Activated CD8-positive, alpha-beta memory T cell treated with anti-CD3 and anti-CD28 coated beads, Interleukin-2, amount 10 ng/mL, durations not matched to agents 7 days and 5 days (primary cell): ENCODE data around the gene MYO10. TPM values are rescaled to one million over a fixed set of nuclear protein-coding genes. Genes with fewer than 3 reads are reported as not detected.
"Not testable (repeated sequence)": the region's sequence is repeated elsewhere in the genome, so short reads cannot be mapped to it uniquely, and the experiment has no call there.

Source experiments
- ATAC-seq: fragments of 150-1000 bp; cut with Tn5 transposase; one replicate; pipeline ENCODE4 v1.10.0; 2021; ENCODE audit warnings: moderate library complexity
- CTCF ChIA-PET: fragments of 350-600 bp; sonication (Branson Sonifier 250); formaldehyde crosslinking; loops from one replicate; lab custom pipeline; 2021; ENCODE audit warnings: antibody characterized with exemption; lab: Charles Lee
- DNase-seq: peaks from one replicate; pipeline ENCODE4 v3.0.0-alpha.2; 2020
- H3K27ac Mint-ChIP-seq: one replicate; pipeline ENCODE4 v1.8.0; 2021; ENCODE audit warnings: mild to moderate bottlenecking, mixed read lengths
- H3K27me3 Mint-ChIP-seq: one replicate; pipeline ENCODE4 v1.8.0; 2021; ENCODE audit warnings: mixed read lengths
- H3K36me3 Mint-ChIP-seq: one replicate; pipeline ENCODE4 v1.8.0; 2021; ENCODE audit warnings: mild to moderate bottlenecking, mixed read lengths
- H3K4me1 Mint-ChIP-seq: one replicate; pipeline ENCODE4 v1.8.0; 2021; ENCODE audit warnings: mixed read lengths
- H3K4me3 Mint-ChIP-seq: one replicate; pipeline ENCODE4 v1.8.0; 2021; ENCODE audit warnings: mild to moderate bottlenecking, moderate library complexity, mixed read lengths
- H3K9me3 Mint-ChIP-seq: one replicate; pipeline ENCODE4 v1.8.0; 2022; ENCODE audit warnings: low read depth, mixed read lengths
- total RNA-seq, 2 experiments: library from RNA; stranded (reverse); gene quantifications; one replicate each; pipeline ENCODE4 v1.2.3, GENCODE V29; 2021

MYO10 gene
- total RNA-seq, 2 experiments from 2014 or later: not detected

GRCh38 chr5:16849775-16850174 is 86.3 kb downstream of the MYO10 start:
- CTCF ChIA-PET: no interaction called here
- Mint-ChIP-seq H3K36me3 (no peaks in the 10 kb centered on the region), H3K4me1 (no peaks in the 10 kb centered on the region), H3K27me3 (no peaks in the 10 kb centered on the region), H3K27ac (no peak overlapping the region), H3K9me3 (no peaks in the 10 kb centered on the region), H3K4me3 (no peak overlapping the region)
- DNase-seq: no peak
- ATAC-seq: no peak

- no peak overlapping the region for H3K4me3 Mint-ChIP-seq
- H3K9me3 Mint-ChIP-seq: no peaks in the 10 kb centered on the region
- no peaks in the 10 kb centered on the region for H3K27me3 Mint-ChIP-seq
- no peak overlapping the region for H3K27ac Mint-ChIP-seq
- ATAC-seq: no peak
- CTCF ChIA-PET: no interaction called here
- DNase-seq: no peak
- no peaks in the 10 kb centered on the region for H3K36me3 Mint-ChIP-seq
- H3K4me1 Mint-ChIP-seq: no peaks in the 10 kb centered on the region
Measured at GRCh38 chr5:16849181-16849580, 86.9 kb downstream of the MYO10 start.

- ATAC-seq (no peak), DNase-seq (no peak)
- no peaks in the 10 kb centered on the region for H3K36me3 Mint-ChIP-seq
- no peak overlapping the region for H3K27ac Mint-ChIP-seq
- CTCF ChIA-PET: no interaction called here
- H3K4me1 Mint-ChIP-seq: no peaks in the 10 kb centered on the region
- no peak overlapping the region for H3K4me3 Mint-ChIP-seq
- no peaks in the 10 kb centered on the region for H3K9me3 Mint-ChIP-seq
- peaks cover 5% of the 10 kb centered on the region for H3K27me3 Mint-ChIP-seq
Measured at GRCh38 chr5:16844952-16845351, 91.1 kb downstream of the MYO10 start.

GRCh38 chr5:16842896-16843295 is 93.2 kb downstream of the MYO10 start:
- DNase-seq: no peak
- H3K36me3 Mint-ChIP-seq: no peaks in the 10 kb centered on the region
- H3K4me3 Mint-ChIP-seq: no peak overlapping the region
- CTCF ChIA-PET: no interaction called here
- no peak overlapping the region for H3K27ac Mint-ChIP-seq
- H3K4me1 Mint-ChIP-seq: no peaks in the 10 kb centered on the region
- H3K27me3 Mint-ChIP-seq: peaks cover 5% of the 10 kb centered on the region
- no peaks in the 10 kb centered on the region for H3K9me3 Mint-ChIP-seq
- ATAC-seq: no peak

- CTCF ChIA-PET: no interaction called here
- H3K9me3 Mint-ChIP-seq: no peaks in the 10 kb centered on the region
- no peak overlapping the region for H3K4me3 Mint-ChIP-seq
- ATAC-seq: no peak
- peaks cover 5% of the 10 kb centered on the region for H3K27me3 Mint-ChIP-seq
- no peaks in the 10 kb centered on the region for H3K36me3 Mint-ChIP-seq
- H3K4me1 Mint-ChIP-seq: no peaks in the 10 kb centered on the region
- no peak for DNase-seq
- H3K27ac Mint-ChIP-seq: no peak overlapping the region
Measured at GRCh38 chr5:16841416-16841815, 94.7 kb downstream of the MYO10 start.

GRCh38 chr5:16837305-16837704 is 98.8 kb downstream of the MYO10 start:
- Mint-ChIP-seq H3K4me3 (no peak overlapping the region), H3K4me1 (no peaks in the 10 kb centered on the region), H3K27ac (no peak overlapping the region), H3K9me3 (no peaks in the 10 kb centered on the region), H3K36me3 (no peaks in the 10 kb centered on the region), H3K27me3 (peaks cover 2% of the 10 kb centered on the region)
- ATAC-seq: no peak
- CTCF ChIA-PET: no interaction called here
- no peak for DNase-seq

- no peak for ATAC-seq
- DNase-seq: no peak
- Mint-ChIP-seq H3K9me3 (no peaks in the 10 kb centered on the region), H3K27ac (no peak overlapping the region), H3K27me3 (no peaks in the 10 kb centered on the region), H3K36me3 (no peaks in the 10 kb centered on the region), H3K4me1 (no peaks in the 10 kb centered on the region), H3K4me3 (no peak overlapping the region)
- CTCF ChIA-PET: no interaction called here
Measured at GRCh38 chr5:16834029-16834428, 102.1 kb downstream of the MYO10 start.

GRCh38 chr5:16831326-16831725 is 104.8 kb downstream of the MYO10 start:
- H3K27me3 Mint-ChIP-seq, H3K4me3 Mint-ChIP-seq, H3K36me3 Mint-ChIP-seq, H3K4me1 Mint-ChIP-seq, DNase-seq, ATAC-seq, H3K27ac Mint-ChIP-seq, CTCF ChIA-PET, H3K9me3 Mint-ChIP-seq: not testable (repeated sequence)

GRCh38 chr5:16827755-16828154 is 108.3 kb downstream of the MYO10 start:
- CTCF ChIA-PET: no interaction called here
- DNase-seq: no peak
- Mint-ChIP-seq H3K36me3 (no peaks in the 10 kb centered on the region), H3K9me3 (no peaks in the 10 kb centered on the region), H3K4me3 (no peak overlapping the region), H3K27ac (no peak overlapping the region), H3K27me3 (no peaks in the 10 kb centered on the region), H3K4me1 (no peaks in the 10 kb centered on the region)
- no peak for ATAC-seq

- Mint-ChIP-seq H3K27ac (no peak overlapping the region), H3K27me3 (no peaks in the 10 kb centered on the region), H3K9me3 (no peaks in the 10 kb centered on the region), H3K4me1 (no peaks in the 10 kb centered on the region), H3K4me3 (no peak overlapping the region), H3K36me3 (no peaks in the 10 kb centered on the region)
- CTCF ChIA-PET: no interaction called here
- no peak for DNase-seq
- no peak for ATAC-seq
Measured at GRCh38 chr5:16826379-16827125, 109.5 kb downstream of the MYO10 start.

GRCh38 chr5:16819522-16820167 is 116.4 kb downstream of the MYO10 start:
- DNase-seq (no peak), ATAC-seq (no peak)
- Mint-ChIP-seq H3K9me3 (no peaks in the 10 kb centered on the region), H3K4me1 (no peaks in the 10 kb centered on the region), H3K27ac (no peak overlapping the region), H3K4me3 (no peak overlapping the region), H3K36me3 (no peaks in the 10 kb centered on the region), H3K27me3 (no peaks in the 10 kb centered on the region)
- CTCF ChIA-PET: no interaction called here

GRCh38 chr5:16815432-16815831 is 120.7 kb downstream of the MYO10 start:
- CTCF ChIA-PET: interaction anchor here (1.0 kb wide), 1 partner anchor 9 kb away, joined by 3 read pairs; no protein-coding TSS in a partner anchor

GRCh38 chr5:16812911-16813310 is 123.2 kb downstream of the MYO10 start:
- H3K36me3 Mint-ChIP-seq: no peaks in the 10 kb centered on the region
- no peak overlapping the region for H3K4me3 Mint-ChIP-seq

More at GRCh38 chr5:16815432-16815831, 120.7 kb downstream of the MYO10 start:
- H3K27ac Mint-ChIP-seq: no peak overlapping the region
- ATAC-seq (no peak), DNase-seq (no peak)
- no peaks in the 10 kb centered on the region for H3K36me3 Mint-ChIP-seq
- no peaks in the 10 kb centered on the region for H3K9me3 Mint-ChIP-seq
- no peak overlapping the region for H3K4me3 Mint-ChIP-seq
- H3K4me1 Mint-ChIP-seq: no peaks in the 10 kb centered on the region
- H3K27me3 Mint-ChIP-seq: no peaks in the 10 kb centered on the region

GRCh38 chr5:16812448-16812847 is 123.6 kb downstream of the MYO10 start:
- Mint-ChIP-seq H3K36me3 (no peaks in the 10 kb centered on the region), H3K27ac (no peak overlapping the region), H3K9me3 (no peaks in the 10 kb centered on the region), H3K4me3 (no peak overlapping the region), H3K4me1 (no peaks in the 10 kb centered on the region), H3K27me3 (no peaks in the 10 kb centered on the region)
- DNase-seq (no peak), ATAC-seq (no peak)
- CTCF ChIA-PET: no interaction called here

More at GRCh38 chr5:16812911-16813310, 123.2 kb downstream of the MYO10 start:
- no peaks in the 10 kb centered on the region for H3K9me3 Mint-ChIP-seq
- no peak overlapping the region for H3K27ac Mint-ChIP-seq
- ATAC-seq (no peak), DNase-seq (no peak)
- CTCF ChIA-PET: no interaction called here
- H3K27me3 Mint-ChIP-seq: no peaks in the 10 kb centered on the region
- H3K4me1 Mint-ChIP-seq: no peaks in the 10 kb centered on the region
